Peyer's patch (tissue), 4 donors: ENCODE measurements around the gene ETV6. TPM values are rescaled to one million over a fixed set of nuclear protein-coding genes. Genes with fewer than 3 reads are reported as not detected.

Experiments
- DNase-seq, 3 donors: peaks; one replicate each; pipeline ENCODE4 v3.0.0-alpha.2; 2017 to 2019
- H3K27ac ChIP-seq, 4 donors: fragments of 200-600 bp; sonication (generic); one replicate each; pipeline ENCODE4 v1.5.1; 2016 to 2019
- H3K27me3 ChIP-seq, 2 donors: fragments of 200-600 bp; sonication (generic); one replicate each; pipeline ENCODE4 v1.5.1; 2019
- H3K36me3 ChIP-seq, 3 donors: fragments of 200-600 bp; sonication (generic); one replicate each; pipeline ENCODE4 v1.5.1; 2016 to 2019
- H3K4me1 ChIP-seq, 4 donors: fragments of 200-600 bp; sonication (generic); one replicate each; pipeline ENCODE4 v1.5.1; 2016 to 2019
- H3K4me3 ChIP-seq, 4 donors: fragments of 200-600 bp; sonication (generic); 1 replicate in 3 of 4; 2 replicates in 1 of 4; pipeline ENCODE4 v1.5.1; 2016 to 2019; ENCODE audit warnings: mild to moderate bottlenecking in 1 of 4
- H3K9me3 ChIP-seq, 4 donors: fragments of 200-600 bp; sonication (generic); one replicate each; pipeline ENCODE4 v1.5.1; 2016 to 2019; ENCODE audit warnings: mild to moderate bottlenecking in 1 of 4
- CTCF ChIP-seq, 6 experiments: fragments of 450-650 bp in 4 of 6; fragments of 200-600 bp in 2 of 6; sonication (generic) in 1 of 6; IDR thresholded peaks; one replicate each; pipeline ENCODE4 v1.5.1; 2017 to 2019; ENCODE audit warnings: antibody characterized with exemption in 6 of 6, mild to moderate bottlenecking in 3 of 6, moderate library complexity in 1 of 6
- POLR2A ChIP-seq, 2 donors: fragments of 450-650 bp; IDR thresholded peaks; one replicate each; pipeline ENCODE4 v1.5.1; 2017; ENCODE audit warnings: antibody characterized with exemption in 2 of 2, mild to moderate bottlenecking in 2 of 2, moderate library complexity in 2 of 2
- total RNA-seq, 4 donors: library from RNA; depleted of rRNA; stranded (reverse); fragments of >200 nt; gene quantifications; one replicate each; pipeline ENCODE4 v1.1.0, GENCODE V29; 2016

The ETV6 gene
- total RNA-seq, 4 donors from 2014 or later, result 35.4 to 49.5 (median 42.2) TPM

DNA sequence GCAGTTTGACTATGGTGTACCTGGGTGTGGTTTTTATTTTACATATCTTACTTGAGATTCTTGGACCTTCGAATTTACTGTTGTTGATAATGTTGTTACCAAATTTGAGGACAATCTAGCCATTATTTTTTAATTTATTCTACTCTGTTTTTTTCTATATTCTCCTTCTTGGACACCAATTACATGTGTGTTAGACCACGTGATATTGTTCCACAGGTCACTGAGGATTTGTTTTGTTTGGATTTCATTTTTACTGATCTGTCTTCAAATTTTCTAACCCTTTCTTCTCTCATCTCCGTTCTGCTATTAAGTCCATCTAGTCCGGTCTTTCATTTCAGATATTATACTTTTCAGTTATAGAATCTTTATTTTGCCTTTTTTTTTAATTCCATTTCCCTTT lies 216.3 kb downstream of the ETV6 start:
- Histone ChIP-seq H3K36me3 (peaks cover 0 to 24% (median 0%) of the 10 kb centered on the region in 3 donors), H3K27me3 (no peaks in the 10 kb centered on the region), H3K9me3 (peaks cover 0 to 3% (median 0%) of the 10 kb centered on the region in 4 donors), H3K27ac (no peak overlapping the region), H3K4me1 (peaks cover 0 to 28% (median 4%) of the 10 kb centered on the region in 4 donors), H3K4me3 (no peak overlapping the region)
- no peak for DNase-seq
- TF ChIP-seq CTCF (IDR thresholded peaks at IDR 0.05), result no peak
- TF ChIP-seq POLR2A (IDR thresholded peaks at IDR 0.05), result no peak

DNA sequence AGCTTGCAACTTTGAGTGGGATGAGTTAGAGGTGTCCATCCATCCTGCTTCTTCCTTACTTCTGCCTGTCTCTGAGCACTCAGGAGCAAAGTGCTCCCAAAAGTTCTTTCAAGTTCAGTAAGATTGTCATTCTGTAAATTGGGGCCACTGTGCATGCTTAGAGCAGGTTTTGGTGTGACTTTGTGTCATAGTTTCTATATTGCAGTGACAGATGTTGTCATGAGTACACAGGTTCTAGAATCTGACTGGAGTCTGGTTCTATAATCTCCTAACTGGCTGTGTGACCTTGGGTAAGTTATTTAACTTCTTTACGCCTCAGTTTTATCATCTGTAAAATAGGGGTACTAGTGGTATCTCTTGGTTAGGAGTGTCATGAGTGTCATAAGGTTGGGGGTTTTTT lies 218.6 kb downstream of the ETV6 start:
- Histone ChIP-seq H3K4me1 (peaks cover 0 to 11% (median 4%) of the 10 kb centered on the region in 4 donors), H3K4me3 (no peak overlapping the region), H3K9me3 (peaks cover 0 to 3% (median 0%) of the 10 kb centered on the region in 4 donors), H3K27me3 (no peaks in the 10 kb centered on the region), H3K36me3 (peaks cover 0 to 31% (median 0%) of the 10 kb centered on the region in 3 donors), H3K27ac (no peak overlapping the region)
- TF ChIP-seq POLR2A (IDR thresholded peaks at IDR 0.05) (no peak), CTCF (IDR thresholded peaks at IDR 0.05) (no peak)
- DNase-seq, result no peak

- Histone ChIP-seq H3K9me3 (peaks cover 0 to 3% (median 0%) of the 10 kb centered on the region in 4 donors), H3K27me3 (no peaks in the 10 kb centered on the region), H3K4me3 (no peak overlapping the region), H3K36me3 (peaks cover 0 to 31% (median 0%) of the 10 kb centered on the region in 3 donors), H3K4me1 (no peaks in the 10 kb centered on the region), H3K27ac (no peak overlapping the region)
- TF ChIP-seq CTCF (IDR thresholded peaks at IDR 0.05) (no peak), POLR2A (IDR thresholded peaks at IDR 0.05) (no peak)
- no peak for DNase-seq
These were observed 219.9 kb downstream of the ETV6 start for GRCh38 chr12:11869406-11869805.

- Histone ChIP-seq H3K27ac (no peak overlapping the region), H3K4me3 (no peak overlapping the region), H3K4me1 (no peaks in the 10 kb centered on the region), H3K27me3 (no peaks in the 10 kb centered on the region), H3K9me3 (peaks cover 0 to 3% (median 0%) of the 10 kb centered on the region in 4 donors), H3K36me3 (peaks cover 0 to 31% (median 0%) of the 10 kb centered on the region in 3 donors)
- TF ChIP-seq POLR2A (IDR thresholded peaks at IDR 0.05) (no peak), CTCF (IDR thresholded peaks at IDR 0.05) (no peak)
- no peak for DNase-seq
These were observed 220.6 kb downstream of the ETV6 start for GRCh38 chr12:11870041-11870451.

GRCh38 chr12:11872055-11872454 lies 222.6 kb downstream of the ETV6 start:
- TF ChIP-seq CTCF (IDR thresholded peaks at IDR 0.05) (no peak), POLR2A (IDR thresholded peaks at IDR 0.05) (no peak)
- H3K9me3 ChIP-seq, result no peaks in the 10 kb centered on the region
- H3K27me3 ChIP-seq, result no peaks in the 10 kb centered on the region
- H3K4me3 ChIP-seq, result no peak overlapping the region
- DNase-seq, result no peak
- H3K36me3 ChIP-seq, result peaks cover 0 to 31% (median 0%) of the 10 kb centered on the region in 3 donors
- no peak overlapping the region for H3K27ac ChIP-seq
- H3K4me1 ChIP-seq, result peaks cover 0 to 16% (median 0%) of the 10 kb centered on the region in 4 donors
